ENCODE measurements around the gene KIAA0408. TPM values are rescaled to one million over a fixed set of nuclear protein-coding genes. Genes with fewer than 3 reads are reported as not detected.

KIAA0408 gene
- total RNA-seq, 1 donor from 2014 or later, result 7.8 TPM

DNA sequence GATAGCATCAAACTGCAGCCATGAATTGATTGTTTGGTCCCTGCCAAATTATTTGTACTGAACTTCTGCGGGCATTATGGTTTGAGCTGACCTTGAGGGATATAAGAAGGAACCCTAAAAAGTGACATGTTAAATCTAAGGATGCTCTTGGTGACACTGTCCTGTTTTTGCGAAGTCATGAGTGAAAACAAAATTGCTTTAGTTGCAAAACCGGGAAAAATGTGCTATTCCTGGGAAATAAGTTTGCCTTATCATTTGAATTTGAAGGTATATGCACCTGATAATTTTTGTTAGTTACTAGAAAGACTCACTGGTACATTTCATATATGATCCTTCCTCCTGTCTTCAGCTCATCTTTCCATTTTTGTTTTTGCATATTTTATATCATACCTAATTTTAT lies 7.8 kb downstream of the KIAA0408 start:
- Mint-ChIP-seq H3K4me1 (ENCODE audit: unreplicated experiment) (no peaks in the 10 kb centered on the region), H3K27me3 (no peaks in the 10 kb centered on the region), H3K4me3 (no peak overlapping the region), H3K9me3 (no peaks in the 10 kb centered on the region), H3K36me3 (peaks cover 5% of the 10 kb centered on the region), H3K27ac (no peak overlapping the region)
- no peak for DNase-seq (ENCODE audit: extremely low spot score, unreplicated experiment)
- TF ChIP-seq, protein P1, sequence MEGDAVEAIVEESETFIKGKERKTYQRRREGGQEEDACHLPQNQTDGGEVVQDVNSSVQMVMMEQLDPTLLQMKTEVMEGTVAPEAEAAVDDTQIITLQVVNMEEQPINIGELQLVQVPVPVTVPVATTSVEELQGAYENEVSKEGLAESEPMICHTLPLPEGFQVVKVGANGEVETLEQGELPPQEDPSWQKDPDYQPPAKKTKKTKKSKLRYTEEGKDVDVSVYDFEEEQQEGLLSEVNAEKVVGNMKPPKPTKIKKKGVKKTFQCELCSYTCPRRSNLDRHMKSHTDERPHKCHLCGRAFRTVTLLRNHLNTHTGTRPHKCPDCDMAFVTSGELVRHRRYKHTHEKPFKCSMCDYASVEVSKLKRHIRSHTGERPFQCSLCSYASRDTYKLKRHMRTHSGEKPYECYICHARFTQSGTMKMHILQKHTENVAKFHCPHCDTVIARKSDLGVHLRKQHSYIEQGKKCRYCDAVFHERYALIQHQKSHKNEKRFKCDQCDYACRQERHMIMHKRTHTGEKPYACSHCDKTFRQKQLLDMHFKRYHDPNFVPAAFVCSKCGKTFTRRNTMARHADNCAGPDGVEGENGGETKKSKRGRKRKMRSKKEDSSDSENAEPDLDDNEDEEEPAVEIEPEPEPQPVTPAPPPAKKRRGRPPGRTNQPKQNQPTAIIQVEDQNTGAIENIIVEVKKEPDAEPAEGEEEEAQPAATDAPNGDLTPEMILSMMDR (conservative IDR thresholded peaks at IDR 0.05), result no peak

DNA sequence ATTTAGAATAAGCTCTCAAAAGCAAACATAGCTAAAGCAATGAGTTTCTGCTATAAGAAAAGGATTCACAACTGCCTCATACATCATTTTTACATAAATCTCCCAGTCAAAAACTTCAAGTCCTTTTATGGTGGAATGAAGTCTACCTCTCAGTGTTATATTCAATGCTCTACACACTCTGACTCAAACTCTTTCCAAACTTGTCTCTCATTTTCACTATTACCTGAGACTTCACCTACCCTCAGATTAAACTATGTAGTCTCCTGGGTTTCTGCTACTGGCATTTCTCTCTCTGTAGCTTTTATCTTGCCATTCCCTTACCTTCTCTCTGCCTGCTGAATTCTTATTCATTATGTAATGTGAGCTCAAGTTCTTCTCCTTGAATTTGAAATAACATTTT lies 11.4 kb downstream of the KIAA0408 start:
- TF ChIP-seq, protein P1 (conservative IDR thresholded peaks at IDR 0.05), result no peak
- Mint-ChIP-seq H3K9me3 (no peaks in the 10 kb centered on the region), H3K4me1 (ENCODE audit: unreplicated experiment) (no peaks in the 10 kb centered on the region), H3K27me3 (no peaks in the 10 kb centered on the region), H3K36me3 (peaks cover 5% of the 10 kb centered on the region), H3K27ac (no peak overlapping the region), H3K4me3 (no peak overlapping the region)
- DNase-seq (ENCODE audit: extremely low spot score, unreplicated experiment), result no peak

GRCh38 chr6:127446356-127446755 lies 12.8 kb downstream of the KIAA0408 start:
- TF ChIP-seq, protein P1 (conservative IDR thresholded peaks at IDR 0.05), result no peak
- Mint-ChIP-seq H3K27ac (no peak overlapping the region), H3K4me3 (no peak overlapping the region), H3K27me3 (no peaks in the 10 kb centered on the region), H3K9me3 (no peaks in the 10 kb centered on the region), H3K36me3 (peaks cover 5% of the 10 kb centered on the region), H3K4me1 (ENCODE audit: unreplicated experiment) (no peaks in the 10 kb centered on the region)
- DNase-seq (ENCODE audit: extremely low spot score, unreplicated experiment), result no peak

DNA sequence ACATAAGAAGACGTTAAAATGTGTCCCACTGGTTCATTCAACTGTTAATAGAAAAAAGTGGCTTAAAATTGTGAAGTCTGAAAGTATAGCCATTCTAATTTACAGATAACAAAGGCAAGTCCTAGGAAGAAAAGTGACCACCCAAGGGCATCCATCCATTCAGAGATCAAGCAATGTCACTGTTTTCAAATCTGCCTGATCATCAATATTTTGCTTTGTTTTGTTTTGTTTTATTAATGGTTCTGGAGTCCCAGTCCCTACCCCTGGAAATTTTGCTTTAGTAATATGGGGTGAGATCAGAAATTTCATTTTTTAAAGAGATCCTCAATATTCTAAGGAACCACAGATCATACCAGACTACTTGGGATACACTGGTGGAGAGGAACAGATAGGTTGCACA lies 17.3 kb downstream of the KIAA0408 start:
- no peak overlapping the region for H3K27ac Mint-ChIP-seq
- no peak overlapping the region for H3K4me3 Mint-ChIP-seq
- TF ChIP-seq, protein P1 (conservative IDR thresholded peaks at IDR 0.05), result no peak
- no peaks in the 10 kb centered on the region for H3K36me3 Mint-ChIP-seq
- no peaks in the 10 kb centered on the region for H3K27me3 Mint-ChIP-seq
- no peaks in the 10 kb centered on the region for H3K9me3 Mint-ChIP-seq
- no peaks in the 10 kb centered on the region for H3K4me1 Mint-ChIP-seq (ENCODE audit: unreplicated experiment)
- no peak for DNase-seq (ENCODE audit: extremely low spot score, unreplicated experiment)

DNA sequence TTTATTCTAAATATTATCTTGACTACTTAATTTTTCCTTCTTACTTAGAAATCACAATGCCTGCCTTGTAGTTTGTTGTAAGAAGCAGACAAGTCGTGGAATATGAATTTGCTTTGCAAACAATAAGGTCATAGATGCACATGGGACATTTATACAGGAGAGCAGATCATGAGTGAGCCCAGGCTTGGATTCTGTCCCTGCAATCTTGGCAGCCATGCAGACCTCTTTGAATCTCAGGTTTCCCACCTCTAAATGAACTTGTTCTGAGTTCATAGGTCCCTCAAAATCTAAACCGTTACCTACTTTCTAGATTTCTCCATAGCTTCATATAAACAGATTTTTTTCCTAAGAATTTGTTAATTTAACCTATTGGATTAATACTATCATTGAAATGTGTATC lies 19.5 kb downstream of the KIAA0408 start:
- Mint-ChIP-seq H3K9me3 (no peaks in the 10 kb centered on the region), H3K4me1 (ENCODE audit: unreplicated experiment) (no peaks in the 10 kb centered on the region), H3K36me3 (no peaks in the 10 kb centered on the region), H3K27me3 (no peaks in the 10 kb centered on the region), H3K27ac (no peak overlapping the region), H3K4me3 (no peak overlapping the region)
- no peak for DNase-seq (ENCODE audit: extremely low spot score, unreplicated experiment)
- TF ChIP-seq, protein P1 (conservative IDR thresholded peaks at IDR 0.05), result no peak

DNA sequence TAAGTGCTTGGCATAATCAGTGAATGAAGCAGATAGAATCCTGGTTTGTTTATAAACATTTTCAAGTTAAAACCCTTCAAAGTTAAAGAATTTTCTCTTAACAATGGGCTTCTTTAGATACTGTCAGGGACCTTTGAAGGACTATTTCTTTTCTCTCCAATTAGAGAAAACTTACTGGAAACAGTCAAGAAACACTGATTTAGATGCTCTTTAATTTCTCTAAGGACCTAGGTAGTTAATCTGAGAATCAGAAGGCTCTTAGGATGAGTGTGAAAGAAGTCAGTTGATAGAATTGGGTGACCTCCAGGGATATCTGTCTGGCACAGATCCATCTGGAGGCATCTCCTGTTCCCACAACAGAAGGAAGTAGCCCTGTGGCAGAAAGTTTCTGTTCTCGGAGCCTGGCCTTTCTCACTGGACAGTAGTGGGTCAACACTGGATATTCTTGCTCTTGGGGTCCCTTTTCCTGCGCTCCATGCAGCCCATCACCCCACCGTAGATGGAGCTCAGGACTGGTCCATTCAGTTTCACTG lies 22.5 kb downstream of the KIAA0408 start:
- Mint-ChIP-seq H3K4me1 (ENCODE audit: unreplicated experiment) (no peaks in the 10 kb centered on the region), H3K27ac (no peak overlapping the region), H3K9me3 (no peaks in the 10 kb centered on the region), H3K36me3 (no peaks in the 10 kb centered on the region), H3K4me3 (no peak overlapping the region), H3K27me3 (no peaks in the 10 kb centered on the region)
- TF ChIP-seq, protein P1 (conservative IDR thresholded peaks at IDR 0.05), result no peak
- no peak for DNase-seq (ENCODE audit: extremely low spot score, unreplicated experiment)

All from type B pancreatic cell (in vitro differentiated cells).